Measurements from ENCODE around the gene TRAPPC2L. TPM values are rescaled to one million over a fixed set of nuclear protein-coding genes. Genes with fewer than 3 reads are reported as not detected.

Gene TRAPPC2L
- total and polyA plus RNA-seq, 2 of the 13 experiments (the other 11 are each of a cell fraction or from before 2014, with no cell fraction given), result 96.3 to 107 TPM

DNA sequence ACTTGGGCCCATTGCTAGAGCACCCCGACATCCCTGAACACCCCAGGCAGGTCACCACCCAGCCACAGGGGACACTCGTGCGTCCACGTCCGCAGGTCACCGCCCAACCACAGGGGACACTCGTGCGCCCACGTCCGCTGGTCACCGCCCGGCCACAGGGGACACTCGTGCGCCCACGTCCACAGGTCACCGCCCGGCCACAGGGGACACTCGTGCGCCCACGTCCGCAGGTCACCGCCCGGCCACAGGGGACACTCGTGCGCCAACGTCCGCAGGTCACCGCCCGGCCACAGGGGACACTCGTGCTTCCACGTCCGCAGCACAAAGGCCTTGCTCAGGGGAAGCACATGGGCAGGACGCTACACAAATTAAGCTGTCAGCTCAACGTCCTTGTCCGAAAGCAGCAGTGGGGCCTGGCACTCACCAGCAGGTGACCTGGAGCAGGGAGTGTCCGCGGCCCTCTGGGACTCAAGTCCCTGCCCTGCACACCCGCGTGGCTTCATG lies 17.8 kb upstream of the TRAPPC2L start (continued):
- TF ChIP-seq, protein P1, sequence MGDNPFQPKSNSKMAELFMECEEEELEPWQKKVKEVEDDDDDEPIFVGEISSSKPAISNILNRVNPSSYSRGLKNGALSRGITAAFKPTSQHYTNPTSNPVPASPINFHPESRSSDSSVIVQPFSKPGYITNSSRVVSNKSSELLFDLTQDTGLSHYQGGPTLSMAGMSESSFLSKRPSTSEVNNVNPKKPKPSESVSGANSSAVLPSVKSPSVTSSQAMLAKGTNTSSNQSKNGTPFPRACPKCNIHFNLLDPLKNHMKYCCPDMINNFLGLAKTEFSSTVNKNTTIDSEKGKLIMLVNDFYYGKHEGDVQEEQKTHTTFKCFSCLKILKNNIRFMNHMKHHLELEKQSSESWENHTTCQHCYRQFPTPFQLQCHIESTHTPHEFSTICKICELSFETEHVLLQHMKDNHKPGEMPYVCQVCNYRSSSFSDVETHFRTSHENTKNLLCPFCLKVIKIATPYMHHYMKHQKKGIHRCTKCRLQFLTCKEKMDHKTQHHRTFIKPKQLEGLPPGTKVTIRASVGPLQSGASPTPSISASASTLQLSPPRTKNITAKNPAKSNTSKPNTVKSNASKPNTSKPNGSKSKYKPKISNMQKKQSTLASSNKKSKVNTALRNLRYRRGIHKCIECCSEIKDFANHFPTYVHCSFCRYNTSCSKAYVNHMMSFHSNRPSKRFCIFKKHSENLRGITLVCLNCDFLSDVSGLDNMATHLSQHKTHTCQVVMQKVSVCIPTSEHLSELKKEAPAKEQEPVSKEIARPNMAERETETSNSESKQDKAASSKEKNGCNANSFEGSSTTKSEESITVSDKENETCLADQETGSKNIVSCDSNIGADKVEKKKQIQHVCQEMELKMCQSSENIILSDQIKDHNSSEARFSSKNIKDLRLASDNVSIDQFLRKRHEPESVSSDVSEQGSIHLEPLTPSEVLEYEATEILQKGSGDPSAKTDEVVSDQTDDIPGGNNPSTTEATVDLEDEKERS (CRISPR knock-in tag; IDR thresholded peaks at IDR 0.05), result peak; percentile 88; the same call in 1 of the 2 replicates
- 0 out of 2 replicates have a peak, but pooled peaks have one; percentile 17 for TF ChIP-seq YEATS4 (CRISPR knock-in tag; IDR thresholded peaks at IDR 0.05; ENCODE audit: borderline replicate concordance)
- TF ChIP-seq, protein P2, sequence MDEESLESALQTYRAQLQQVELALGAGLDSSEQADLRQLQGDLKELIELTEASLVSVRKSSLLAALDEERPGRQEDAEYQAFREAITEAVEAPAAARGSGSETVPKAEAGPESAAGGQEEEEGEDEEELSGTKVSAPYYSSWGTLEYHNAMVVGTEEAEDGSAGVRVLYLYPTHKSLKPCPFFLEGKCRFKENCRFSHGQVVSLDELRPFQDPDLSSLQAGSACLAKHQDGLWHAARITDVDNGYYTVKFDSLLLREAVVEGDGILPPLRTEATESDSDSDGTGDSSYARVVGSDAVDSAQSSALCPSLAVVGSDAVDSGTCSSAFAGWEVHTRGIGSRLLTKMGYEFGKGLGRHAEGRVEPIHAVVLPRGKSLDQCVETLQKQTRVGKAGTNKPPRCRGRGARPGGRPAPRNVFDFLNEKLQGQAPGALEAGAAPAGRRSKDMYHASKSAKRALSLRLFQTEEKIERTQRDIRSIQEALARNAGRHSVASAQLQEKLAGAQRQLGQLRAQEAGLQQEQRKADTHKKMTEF (CRISPR knock-in tag; IDR thresholded peaks at IDR 0.05), result no peak
- 0 out of 2 replicates have a peak, but pooled peaks have one; percentile 38 for TF ChIP-seq TGIF2 (CRISPR knock-in tag; IDR thresholded peaks at IDR 0.05)
- no peak for TF ChIP-seq HNRNPUL1 (IDR thresholded peaks at IDR 0.05; ENCODE audit: low read depth, low read length)
- no peak for TF ChIP-seq RFX3 (CRISPR knock-in tag; IDR thresholded peaks at IDR 0.05)
- peak; percentile 80 for TF ChIP-seq CBX5 (CRISPR knock-in tag; IDR thresholded peaks at IDR 0.05; ENCODE audit: borderline replicate concordance)
- TF ChIP-seq, protein P3, sequence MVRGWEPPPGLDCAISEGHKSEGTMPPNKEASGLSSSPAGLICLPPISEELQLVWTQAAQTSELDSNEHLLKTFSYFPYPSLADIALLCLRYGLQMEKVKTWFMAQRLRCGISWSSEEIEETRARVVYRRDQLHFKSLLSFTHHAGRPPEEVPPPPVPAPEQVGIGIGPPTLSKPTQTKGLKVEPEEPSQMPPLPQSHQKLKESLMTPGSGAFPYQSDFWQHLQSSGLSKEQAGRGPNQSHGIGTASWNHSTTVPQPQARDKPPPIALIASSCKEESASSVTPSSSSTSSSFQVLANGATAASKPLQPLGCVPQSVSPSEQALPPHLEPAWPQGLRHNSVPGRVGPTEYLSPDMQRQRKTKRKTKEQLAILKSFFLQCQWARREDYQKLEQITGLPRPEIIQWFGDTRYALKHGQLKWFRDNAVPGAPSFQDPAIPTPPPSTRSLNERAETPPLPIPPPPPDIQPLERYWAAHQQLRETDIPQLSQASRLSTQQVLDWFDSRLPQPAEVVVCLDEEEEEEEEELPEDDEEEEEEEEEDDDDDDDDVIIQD (CRISPR knock-in tag; IDR thresholded peaks at IDR 0.05; ENCODE audit: low read depth), result peak; percentile 95
- TF ChIP-seq, protein P4, sequence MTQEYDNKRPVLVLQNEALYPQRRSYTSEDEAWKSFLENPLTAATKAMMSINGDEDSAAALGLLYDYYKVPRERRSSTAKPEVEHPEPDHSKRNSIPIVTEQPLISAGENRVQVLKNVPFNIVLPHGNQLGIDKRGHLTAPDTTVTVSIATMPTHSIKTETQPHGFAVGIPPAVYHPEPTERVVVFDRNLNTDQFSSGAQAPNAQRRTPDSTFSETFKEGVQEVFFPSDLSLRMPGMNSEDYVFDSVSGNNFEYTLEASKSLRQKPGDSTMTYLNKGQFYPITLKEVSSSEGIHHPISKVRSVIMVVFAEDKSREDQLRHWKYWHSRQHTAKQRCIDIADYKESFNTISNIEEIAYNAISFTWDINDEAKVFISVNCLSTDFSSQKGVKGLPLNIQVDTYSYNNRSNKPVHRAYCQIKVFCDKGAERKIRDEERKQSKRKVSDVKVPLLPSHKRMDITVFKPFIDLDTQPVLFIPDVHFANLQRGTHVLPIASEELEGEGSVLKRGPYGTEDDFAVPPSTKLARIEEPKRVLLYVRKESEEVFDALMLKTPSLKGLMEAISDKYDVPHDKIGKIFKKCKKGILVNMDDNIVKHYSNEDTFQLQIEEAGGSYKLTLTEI (CRISPR knock-in tag; conservative IDR thresholded peaks at IDR 0.05), result no peak
- peak; percentile 21; the same call in 1 of the 2 replicates for TF ChIP-seq KDM5B (CRISPR knock-in tag; IDR thresholded peaks at IDR 0.05; ENCODE audit: borderline replicate concordance)
- TF ChIP-seq NFYC (CRISPR knock-in tag; IDR thresholded peaks at IDR 0.05), result 0 out of 2 replicates have a peak, but pooled peaks have one; percentile 21
- TF ChIP-seq TCF7L2 (IDR thresholded peaks at IDR 0.05; ENCODE audit: low read depth, low read length), result no peak
- TF ChIP-seq WIZ (CRISPR knock-in tag; IDR thresholded peaks at IDR 0.05), result no peak; the same call in 1 of the 2 replicates
- peak; percentile 48 for TF ChIP-seq TEAD3 (CRISPR knock-in tag; optimal IDR thresholded peaks at IDR 0.05; ENCODE audit: borderline replicate concordance)
- 0 out of 2 replicates have a peak, but pooled peaks have one; percentile 42 for TF ChIP-seq ZNF205 (CRISPR knock-in tag; IDR thresholded peaks at IDR 0.05)
- TF ChIP-seq AKAP8 (CRISPR knock-in tag; IDR thresholded peaks at IDR 0.05), result 0 out of 2 replicates have a peak, but pooled peaks have one; percentile 68
- 0 out of 2 replicates have a peak, but pooled peaks have one; percentile 29 for TF ChIP-seq ZNF792 (CRISPR knock-in tag; IDR thresholded peaks at IDR 0.05)
- TF ChIP-seq, protein P5, sequence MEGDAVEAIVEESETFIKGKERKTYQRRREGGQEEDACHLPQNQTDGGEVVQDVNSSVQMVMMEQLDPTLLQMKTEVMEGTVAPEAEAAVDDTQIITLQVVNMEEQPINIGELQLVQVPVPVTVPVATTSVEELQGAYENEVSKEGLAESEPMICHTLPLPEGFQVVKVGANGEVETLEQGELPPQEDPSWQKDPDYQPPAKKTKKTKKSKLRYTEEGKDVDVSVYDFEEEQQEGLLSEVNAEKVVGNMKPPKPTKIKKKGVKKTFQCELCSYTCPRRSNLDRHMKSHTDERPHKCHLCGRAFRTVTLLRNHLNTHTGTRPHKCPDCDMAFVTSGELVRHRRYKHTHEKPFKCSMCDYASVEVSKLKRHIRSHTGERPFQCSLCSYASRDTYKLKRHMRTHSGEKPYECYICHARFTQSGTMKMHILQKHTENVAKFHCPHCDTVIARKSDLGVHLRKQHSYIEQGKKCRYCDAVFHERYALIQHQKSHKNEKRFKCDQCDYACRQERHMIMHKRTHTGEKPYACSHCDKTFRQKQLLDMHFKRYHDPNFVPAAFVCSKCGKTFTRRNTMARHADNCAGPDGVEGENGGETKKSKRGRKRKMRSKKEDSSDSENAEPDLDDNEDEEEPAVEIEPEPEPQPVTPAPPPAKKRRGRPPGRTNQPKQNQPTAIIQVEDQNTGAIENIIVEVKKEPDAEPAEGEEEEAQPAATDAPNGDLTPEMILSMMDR (CRISPR knock-in tag; IDR thresholded peaks at IDR 0.05), result peak; percentile 93
- peak; percentile 81; the same call in 1 of the 2 replicates for TF ChIP-seq ZNF619 (CRISPR knock-in tag; IDR thresholded peaks at IDR 0.05)

Measured in HepG2 (cell line).